ENCODE data around the gene BLCAP.

- TF ChIP-seq, protein P1, sequence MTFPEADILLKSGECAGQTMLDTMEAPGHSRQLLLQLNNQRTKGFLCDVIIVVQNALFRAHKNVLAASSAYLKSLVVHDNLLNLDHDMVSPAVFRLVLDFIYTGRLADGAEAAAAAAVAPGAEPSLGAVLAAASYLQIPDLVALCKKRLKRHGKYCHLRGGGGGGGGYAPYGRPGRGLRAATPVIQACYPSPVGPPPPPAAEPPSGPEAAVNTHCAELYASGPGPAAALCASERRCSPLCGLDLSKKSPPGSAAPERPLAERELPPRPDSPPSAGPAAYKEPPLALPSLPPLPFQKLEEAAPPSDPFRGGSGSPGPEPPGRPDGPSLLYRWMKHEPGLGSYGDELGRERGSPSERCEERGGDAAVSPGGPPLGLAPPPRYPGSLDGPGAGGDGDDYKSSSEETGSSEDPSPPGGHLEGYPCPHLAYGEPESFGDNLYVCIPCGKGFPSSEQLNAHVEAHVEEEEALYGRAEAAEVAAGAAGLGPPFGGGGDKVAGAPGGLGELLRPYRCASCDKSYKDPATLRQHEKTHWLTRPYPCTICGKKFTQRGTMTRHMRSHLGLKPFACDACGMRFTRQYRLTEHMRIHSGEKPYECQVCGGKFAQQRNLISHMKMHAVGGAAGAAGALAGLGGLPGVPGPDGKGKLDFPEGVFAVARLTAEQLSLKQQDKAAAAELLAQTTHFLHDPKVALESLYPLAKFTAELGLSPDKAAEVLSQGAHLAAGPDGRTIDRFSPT (tag by site-specific recombination; IDR thresholded peaks at IDR 0.05), result no peak
- TF ChIP-seq CTCF (tag by site-specific recombination; IDR thresholded peaks at IDR 0.05) (no peak), MZF1 (tag by site-specific recombination; IDR thresholded peaks at IDR 0.05; ENCODE audit: borderline replicate concordance) (no peak), ZEB2 (tag by site-specific recombination; IDR thresholded peaks at IDR 0.05) (no peak), ZNF707 (tag by site-specific recombination; IDR thresholded peaks at IDR 0.05) (no peak), KLF16 (tag by site-specific recombination; IDR thresholded peaks at IDR 0.05) (no peak), REPIN1 (tag by site-specific recombination; IDR thresholded peaks at IDR 0.05; ENCODE audit: low read depth) (no peak)
- TF ChIP-seq, protein P2, sequence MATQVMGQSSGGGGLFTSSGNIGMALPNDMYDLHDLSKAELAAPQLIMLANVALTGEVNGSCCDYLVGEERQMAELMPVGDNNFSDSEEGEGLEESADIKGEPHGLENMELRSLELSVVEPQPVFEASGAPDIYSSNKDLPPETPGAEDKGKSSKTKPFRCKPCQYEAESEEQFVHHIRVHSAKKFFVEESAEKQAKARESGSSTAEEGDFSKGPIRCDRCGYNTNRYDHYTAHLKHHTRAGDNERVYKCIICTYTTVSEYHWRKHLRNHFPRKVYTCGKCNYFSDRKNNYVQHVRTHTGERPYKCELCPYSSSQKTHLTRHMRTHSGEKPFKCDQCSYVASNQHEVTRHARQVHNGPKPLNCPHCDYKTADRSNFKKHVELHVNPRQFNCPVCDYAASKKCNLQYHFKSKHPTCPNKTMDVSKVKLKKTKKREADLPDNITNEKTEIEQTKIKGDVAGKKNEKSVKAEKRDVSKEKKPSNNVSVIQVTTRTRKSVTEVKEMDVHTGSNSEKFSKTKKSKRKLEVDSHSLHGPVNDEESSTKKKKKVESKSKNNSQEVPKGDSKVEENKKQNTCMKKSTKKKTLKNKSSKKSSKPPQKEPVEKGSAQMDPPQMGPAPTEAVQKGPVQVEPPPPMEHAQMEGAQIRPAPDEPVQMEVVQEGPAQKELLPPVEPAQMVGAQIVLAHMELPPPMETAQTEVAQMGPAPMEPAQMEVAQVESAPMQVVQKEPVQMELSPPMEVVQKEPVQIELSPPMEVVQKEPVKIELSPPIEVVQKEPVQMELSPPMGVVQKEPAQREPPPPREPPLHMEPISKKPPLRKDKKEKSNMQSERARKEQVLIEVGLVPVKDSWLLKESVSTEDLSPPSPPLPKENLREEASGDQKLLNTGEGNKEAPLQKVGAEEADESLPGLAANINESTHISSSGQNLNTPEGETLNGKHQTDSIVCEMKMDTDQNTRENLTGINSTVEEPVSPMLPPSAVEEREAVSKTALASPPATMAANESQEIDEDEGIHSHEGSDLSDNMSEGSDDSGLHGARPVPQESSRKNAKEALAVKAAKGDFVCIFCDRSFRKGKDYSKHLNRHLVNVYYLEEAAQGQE (tag by site-specific recombination; IDR thresholded peaks at IDR 0.05), result no peak
- TF ChIP-seq, protein P3, sequence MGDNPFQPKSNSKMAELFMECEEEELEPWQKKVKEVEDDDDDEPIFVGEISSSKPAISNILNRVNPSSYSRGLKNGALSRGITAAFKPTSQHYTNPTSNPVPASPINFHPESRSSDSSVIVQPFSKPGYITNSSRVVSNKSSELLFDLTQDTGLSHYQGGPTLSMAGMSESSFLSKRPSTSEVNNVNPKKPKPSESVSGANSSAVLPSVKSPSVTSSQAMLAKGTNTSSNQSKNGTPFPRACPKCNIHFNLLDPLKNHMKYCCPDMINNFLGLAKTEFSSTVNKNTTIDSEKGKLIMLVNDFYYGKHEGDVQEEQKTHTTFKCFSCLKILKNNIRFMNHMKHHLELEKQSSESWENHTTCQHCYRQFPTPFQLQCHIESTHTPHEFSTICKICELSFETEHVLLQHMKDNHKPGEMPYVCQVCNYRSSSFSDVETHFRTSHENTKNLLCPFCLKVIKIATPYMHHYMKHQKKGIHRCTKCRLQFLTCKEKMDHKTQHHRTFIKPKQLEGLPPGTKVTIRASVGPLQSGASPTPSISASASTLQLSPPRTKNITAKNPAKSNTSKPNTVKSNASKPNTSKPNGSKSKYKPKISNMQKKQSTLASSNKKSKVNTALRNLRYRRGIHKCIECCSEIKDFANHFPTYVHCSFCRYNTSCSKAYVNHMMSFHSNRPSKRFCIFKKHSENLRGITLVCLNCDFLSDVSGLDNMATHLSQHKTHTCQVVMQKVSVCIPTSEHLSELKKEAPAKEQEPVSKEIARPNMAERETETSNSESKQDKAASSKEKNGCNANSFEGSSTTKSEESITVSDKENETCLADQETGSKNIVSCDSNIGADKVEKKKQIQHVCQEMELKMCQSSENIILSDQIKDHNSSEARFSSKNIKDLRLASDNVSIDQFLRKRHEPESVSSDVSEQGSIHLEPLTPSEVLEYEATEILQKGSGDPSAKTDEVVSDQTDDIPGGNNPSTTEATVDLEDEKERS (tag by site-specific recombination; IDR thresholded peaks at IDR 0.05), result no peak
Measured at GRCh38 chr20:37515876-37516275, 11.8 kb downstream of the BLCAP start.

Measured in HEK293 (cell line).